Sciatic nerve (tissue), 2 donors: Measurements from ENCODE around the gene KIAA1217. TPM values are rescaled to one million over a fixed set of nuclear protein-coding genes. Genes with fewer than 3 reads are reported as not detected.

Source experiments
- ATAC-seq: fragments of 200-7000 bp; cut with Tn5 transposase; one replicate; pipeline ENCODE4 v1.9.1; 2020; ENCODE audit warnings: mild to moderate bottlenecking, moderate library complexity
- DNase-seq: peaks from one replicate; pipeline ENCODE4 v3.0.0-alpha.2; 2020; ENCODE audit warnings: low spot score
- intact Hi-C: fragments of 100-400 bp; cut with DNase I; formaldehyde crosslinking; loops from one replicate; pipeline ENCODE4 v1.14.2; 2022
- total RNA-seq: library from RNA; stranded (reverse); fragmentation: NEBNext Ultra II Directional; extraction: Animal tissue kit (Norgen Biotek cat#: 25700); gene quantifications from one replicate; pipeline ENCODE4 v1.2.1, GENCODE V29; 2021
- donor health status: DM: no; HTN: no; CAD: no.
- donor health status: DM: no; HTN: no; CAD: no.

Gene KIAA1217
- total RNA-seq, 1 donor from 2014 or later: 84.6 TPM

DNA sequence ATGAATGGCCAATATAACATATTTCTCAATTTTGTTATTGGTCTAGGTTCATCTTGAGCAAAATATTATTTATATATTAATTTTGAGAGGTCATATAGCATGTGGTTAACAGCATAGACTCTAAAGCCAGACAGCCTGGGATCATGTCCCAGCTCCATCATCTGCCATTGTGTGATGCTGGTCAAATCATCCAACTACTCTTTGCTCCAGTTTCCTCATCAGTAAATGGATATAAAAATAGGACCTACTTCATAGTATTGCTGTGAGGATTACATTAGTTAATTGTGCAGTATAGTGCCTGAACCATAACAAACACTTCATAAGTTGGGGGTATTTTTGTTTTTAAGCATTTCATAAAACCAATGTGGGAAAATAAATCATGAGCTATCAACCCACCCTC is 199.0 kb downstream of the KIAA1217 start:
- intact Hi-C loops: no loop called here
- no peak for ATAC-seq

DNA sequence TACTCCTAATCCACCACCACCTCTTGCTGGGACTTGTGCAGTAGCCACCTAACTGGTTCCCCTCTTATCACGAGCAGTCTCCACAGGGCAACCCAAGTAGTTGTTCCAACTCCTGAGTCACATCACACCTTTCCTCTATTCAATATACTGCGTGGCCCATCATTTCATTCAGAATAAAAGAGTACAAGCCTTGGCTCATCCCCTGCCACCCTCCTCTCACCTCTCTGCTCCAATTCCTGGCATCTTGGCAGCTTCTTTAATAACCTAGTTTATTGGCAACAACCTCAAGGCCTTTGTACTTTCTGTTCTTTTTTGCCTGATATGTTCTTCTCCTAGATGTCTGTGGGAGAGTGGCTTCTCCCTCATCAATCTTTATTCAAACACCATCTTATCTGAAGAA is 199.4 kb downstream of the KIAA1217 start:
- ATAC-seq (no peak), DNase-seq (no peak)
- intact Hi-C loops: no loop called here

More for the DNA sequence above, 199.0 kb downstream of the KIAA1217 start:
- DNase-seq: no peak

DNA sequence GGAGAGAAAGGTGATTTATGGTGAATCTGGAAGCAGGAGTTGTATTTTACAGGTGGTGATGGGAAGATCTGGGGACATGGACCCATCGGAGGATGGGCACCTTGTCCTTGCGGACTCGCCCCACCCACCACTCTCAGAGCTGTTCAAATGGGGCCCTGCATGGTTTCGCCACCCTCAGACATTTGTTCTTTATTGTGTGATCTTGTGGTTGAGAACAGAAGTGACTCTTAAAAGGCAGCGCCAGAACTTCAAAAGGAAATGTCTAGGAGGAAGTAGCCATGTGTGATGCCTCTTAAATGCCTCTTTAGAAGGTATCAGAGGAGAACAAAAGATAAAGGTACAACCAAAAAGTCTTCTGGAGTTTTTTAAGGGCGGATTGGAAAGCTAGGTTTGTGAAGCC is 205.7 kb downstream of the KIAA1217 start:
- ATAC-seq (no peak), DNase-seq (no peak)
- intact Hi-C loops: no loop called here

DNA sequence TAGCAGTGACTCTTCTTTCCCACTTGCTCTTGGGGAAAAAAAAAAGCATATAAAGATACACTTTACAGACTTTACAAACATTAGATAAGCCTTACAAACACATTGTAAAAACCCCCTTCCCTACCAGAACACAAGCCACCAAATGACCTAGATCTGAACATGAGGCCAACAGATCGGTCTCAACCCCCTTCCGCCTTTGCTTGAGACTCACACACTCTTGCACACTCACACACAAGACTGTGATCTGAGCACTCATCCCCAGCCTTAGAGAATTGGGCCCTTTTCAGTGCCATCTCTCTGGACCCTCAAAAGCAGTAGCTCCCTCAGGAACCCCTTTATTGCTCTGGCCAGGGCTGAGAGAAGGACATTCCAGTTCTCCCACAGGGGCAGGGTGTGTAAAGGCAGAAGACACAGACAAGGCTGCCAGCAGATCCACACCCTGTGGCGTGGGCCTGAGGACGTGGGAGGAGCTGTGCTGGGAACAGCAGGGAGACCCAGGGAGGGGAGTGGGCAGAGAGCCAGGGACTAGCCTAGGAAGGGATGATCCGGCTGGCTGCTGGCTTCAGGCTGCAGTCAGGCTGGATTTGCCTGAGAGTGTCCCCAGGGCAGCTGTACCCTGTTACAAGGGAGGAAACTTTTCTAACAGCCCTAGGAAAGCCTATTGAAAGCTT is 206.7 kb downstream of the KIAA1217 start:
- DNase-seq: peak; percentile 91
- intact Hi-C loops: no loop called here
- peak; percentile 96 for ATAC-seq

DNA sequence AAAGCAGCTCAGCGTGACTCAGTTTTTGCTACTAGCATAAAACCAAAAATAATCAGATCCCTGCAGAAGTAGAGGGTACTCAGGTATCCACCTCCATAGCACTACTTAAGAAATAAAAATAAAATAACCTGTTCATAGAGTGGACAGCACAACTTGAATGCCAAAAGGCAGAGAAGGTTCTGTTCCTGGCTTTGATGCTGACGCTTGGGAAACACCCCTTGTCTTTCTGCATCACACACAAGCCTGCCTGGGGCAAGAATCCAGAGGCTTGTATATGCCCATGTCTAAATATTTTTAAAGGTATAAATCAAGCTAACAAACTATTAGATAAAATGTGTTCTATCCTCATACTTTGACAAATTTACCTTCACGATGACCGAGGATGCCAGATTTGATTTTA is 207.3 kb downstream of the KIAA1217 start:
- peak; percentile 77 for ATAC-seq
- no peak for DNase-seq
- intact Hi-C loops: no loop called here

DNA sequence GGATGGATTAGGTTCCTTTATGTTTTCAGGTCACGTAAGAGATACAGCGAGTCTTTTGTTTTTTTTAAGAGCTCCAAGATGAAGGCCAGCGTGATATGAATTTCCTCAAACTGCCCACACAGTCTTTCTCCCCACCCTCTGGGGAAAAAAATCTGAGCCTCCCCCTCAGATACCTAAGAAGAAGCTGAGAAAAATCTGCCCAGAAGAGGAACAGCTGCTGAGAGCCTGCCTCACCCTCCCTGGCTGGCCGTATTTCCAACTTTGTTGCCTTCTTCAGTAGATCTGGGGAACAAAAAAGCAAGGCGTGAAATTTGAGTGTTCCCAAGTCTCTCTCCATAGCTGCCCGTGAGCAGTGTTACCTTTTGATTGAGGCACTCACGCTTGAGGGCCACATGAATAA is 208.1 kb downstream of the KIAA1217 start:
- intact Hi-C loops: no loop called here
- no peak for ATAC-seq
- no peak for DNase-seq

DNA sequence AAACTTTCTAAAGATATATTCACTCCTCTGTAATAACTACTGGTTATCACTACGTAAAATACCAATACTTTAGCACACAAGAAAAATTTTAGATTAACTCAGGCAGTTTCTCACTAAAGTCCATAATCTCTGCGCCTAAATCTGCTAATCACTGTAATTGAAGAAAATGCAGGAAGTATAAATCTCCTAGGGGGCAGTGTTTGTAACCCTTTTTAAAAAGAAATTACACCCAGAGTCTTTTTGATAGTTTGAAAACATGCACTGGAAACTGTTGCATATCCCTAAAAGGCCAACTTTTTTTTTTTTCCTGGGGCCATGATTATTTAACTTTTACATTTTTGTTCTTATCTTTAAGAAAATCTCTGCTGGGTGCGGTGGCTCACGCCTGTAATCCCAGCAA is 209.6 kb downstream of the KIAA1217 start:
- intact Hi-C loops: no loop called here
- ATAC-seq (no peak), DNase-seq (no peak)

DNA sequence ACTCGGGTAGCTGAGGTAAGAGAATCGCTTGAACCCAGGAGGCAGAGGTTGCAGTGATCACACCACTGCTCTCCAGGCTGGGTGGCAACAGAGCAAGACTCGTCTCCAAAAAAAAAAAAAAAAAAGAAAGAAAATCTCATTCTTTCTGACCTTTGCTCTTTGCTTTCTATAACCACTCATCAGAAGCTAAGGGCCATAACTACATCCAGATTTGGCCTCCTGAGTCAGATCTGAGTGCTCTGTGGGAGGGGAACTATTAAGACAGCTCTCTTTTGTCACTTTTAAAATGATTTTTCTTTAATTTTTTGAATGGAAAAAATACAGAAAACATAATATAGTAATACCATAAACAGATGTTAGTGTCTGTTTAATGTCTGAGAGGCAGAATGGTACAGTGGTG is 210.1 kb downstream of the KIAA1217 start:
- no peak for ATAC-seq
- intact Hi-C loops: no loop called here
- no peak for DNase-seq

DNA sequence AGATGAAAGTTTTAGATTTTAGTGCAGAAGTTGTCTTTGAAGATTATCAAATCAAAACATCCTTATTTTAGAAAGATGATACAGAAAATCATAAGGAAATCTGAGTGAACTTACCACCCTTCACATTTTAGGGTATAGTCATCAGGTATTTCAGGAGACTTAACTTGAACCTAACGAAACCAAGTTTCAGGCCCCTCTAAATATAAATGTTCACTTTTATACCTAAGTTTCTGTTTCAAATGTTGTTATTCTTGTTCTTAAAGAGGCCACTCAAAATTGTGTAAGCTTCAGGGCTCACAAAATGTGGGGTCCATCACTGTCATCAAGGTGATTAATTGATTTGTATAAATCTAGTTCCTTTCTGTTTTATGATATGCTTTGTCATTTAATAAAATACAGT is 216.2 kb downstream of the KIAA1217 start:
- DNase-seq: no peak
- intact Hi-C loops: no loop called here

DNA sequence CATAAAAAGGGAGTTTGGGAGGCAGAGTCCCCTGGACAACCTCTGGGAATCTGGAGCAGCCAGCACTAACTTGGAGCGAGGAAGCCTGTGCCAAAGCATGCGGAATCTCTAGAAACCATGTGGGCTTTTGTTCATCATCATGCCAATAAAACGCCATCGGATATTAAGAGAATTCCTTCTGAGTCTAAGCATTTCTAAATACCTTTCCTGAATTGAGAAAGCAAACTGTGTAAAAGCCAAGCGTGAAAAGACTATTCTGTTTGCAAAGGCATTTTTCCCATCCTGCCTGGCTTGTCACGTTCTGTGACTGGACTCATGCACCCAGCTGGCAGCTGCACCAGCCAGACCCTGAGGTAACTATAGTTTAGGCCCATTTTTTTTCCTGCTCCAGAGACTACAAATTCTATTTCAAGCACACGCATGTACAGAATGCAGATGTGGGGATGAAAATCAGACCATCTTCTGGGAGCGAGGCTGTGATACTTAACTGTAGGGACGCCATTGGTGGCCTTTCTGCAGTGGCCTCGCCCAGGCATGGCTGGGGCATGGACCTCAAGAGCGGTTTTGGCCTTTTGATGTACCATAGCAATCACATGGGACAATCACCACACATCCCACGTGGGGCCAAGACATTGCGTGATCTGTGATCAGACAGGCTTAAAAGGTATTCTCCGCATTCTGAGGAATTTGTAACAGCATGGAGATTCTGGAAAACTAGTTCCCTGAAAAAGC is 218.9 kb downstream of the KIAA1217 start:
- intact Hi-C loops: no loop called here
- no peak for ATAC-seq

More for the DNA sequence above, 216.2 kb downstream of the KIAA1217 start:
- ATAC-seq: no peak

DNA sequence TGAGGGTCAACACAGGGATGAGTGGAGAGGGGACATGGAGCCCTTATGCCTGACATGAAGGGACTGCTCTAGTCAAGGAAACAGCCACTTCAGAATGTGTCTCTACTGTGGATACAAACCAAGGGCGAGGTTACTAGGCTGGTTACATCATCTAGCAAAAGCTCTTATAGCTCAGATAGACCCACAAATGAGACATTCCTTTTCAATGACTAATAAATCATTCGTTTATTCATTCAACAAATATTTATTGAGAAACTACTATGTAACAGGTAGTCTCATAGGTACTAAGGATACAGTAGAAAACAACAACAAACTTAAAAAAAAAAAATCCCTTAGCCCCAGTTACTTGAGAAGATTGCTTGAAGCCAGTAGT is 219.5 kb downstream of the KIAA1217 start:
- no peak for ATAC-seq
- intact Hi-C loops: no loop called here
- no peak for DNase-seq

More for the DNA sequence above, 218.9 kb downstream of the KIAA1217 start:
- DNase-seq: no peak

DNA sequence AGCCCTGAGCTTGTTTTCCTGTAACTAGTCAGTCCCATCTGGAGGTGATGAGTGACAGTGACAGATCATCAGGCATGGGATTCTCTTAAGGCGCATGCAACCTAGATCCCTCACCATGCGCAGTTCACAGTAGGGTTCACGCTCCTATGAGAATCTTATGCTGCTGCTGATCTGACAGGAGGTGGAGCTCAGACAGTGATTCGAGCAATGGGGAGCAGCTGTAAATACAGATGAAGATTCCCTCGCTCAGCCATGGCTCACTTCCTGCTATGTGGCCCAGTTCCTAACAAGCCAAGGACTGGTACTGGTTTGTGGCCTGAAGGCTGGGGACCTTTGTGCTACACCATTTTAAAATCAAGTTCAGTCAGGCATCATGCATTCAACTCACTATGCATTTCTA is 221.7 kb downstream of the KIAA1217 start:
- no peak for DNase-seq
- no peak for ATAC-seq
- intact Hi-C loops: no loop called here

DNA sequence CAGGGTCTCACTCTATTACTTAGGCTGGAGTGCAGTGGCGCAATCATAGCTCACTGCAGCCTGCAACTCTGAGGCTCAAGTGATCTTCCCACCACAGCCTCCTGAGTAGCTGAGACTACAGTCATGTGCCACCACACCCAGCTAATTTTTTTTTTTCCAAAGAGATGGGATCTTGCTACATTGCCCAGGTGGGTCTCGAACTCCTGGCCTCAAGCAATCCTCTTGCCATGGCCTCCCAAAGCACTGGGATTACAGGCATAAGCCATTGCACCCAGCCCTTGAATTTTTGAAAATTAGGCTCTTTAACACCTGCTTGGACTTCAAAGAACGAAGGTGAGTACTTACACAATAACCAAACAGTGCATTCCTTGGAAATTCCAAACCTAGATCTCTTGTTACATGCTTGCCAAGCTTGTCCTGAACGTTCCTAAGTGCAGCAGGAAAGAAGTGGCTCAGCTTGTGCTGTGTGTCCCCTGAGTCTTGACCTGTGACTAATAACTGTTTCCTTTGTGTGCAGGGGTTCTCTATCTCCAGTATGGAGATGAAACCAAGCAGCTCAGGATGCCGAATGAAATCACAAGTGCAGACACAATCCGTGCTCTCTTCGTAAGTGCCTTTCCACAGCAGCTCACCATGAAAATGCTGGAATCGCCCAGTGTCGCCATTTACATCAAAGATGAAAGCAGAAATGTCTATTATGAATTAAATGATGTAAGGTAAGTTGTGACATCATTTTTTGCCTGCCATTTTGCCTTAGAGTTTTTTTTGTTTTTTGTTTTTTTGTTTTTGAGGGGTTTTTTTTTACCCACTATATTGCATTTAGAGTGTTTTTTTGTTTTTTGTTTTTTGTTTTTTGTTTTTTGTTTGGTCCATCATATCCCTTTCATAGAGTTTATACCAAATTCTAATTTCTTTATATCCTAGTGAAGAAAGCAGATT is 223.8 kb downstream of the KIAA1217 start:
- ATAC-seq (no peak), DNase-seq (no peak)
- intact Hi-C loops: no loop called here

DNA sequence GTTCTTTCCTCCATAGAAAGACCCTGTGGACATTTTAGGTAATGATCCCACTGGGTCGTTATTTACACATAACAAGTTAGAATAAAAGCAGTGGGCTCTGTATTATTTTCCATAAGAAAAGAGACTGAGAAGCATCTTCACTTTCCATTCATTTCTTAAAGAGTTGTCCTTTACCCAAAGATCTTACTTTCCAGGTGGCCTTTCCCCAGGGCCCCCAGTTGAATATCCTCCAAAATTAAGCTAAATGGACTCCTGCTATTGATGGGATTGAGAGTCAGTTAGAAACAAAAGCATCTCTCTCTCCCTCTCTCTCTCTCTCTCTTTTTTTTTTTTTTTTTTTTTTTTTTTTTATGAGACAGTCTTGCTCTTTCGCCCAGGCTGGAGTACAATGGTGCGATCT is 224.8 kb downstream of the KIAA1217 start:
- no peak for ATAC-seq
- intact Hi-C loops: no loop called here
- DNase-seq: no peak

DNA sequence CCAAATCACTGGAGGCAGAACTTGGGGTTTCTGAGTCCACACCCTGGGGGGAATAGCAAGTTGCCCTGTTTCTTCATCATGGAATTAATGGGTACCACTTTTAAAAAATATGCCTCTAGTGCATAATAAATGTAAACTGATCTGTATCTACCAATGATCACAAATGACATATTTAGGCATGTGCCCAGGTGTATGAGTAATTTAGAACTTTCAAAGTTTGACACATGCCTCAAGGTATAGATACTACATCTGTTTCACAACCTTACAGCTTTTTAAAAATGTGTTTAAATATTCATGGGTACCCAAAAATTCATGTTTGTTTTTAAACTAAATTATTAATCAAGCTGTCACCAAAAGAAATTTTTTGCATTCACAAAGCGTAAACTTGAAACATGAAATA is 226.0 kb downstream of the KIAA1217 start:
- intact Hi-C loops: no loop called here
- DNase-seq (no peak), ATAC-seq (no peak)

DNA sequence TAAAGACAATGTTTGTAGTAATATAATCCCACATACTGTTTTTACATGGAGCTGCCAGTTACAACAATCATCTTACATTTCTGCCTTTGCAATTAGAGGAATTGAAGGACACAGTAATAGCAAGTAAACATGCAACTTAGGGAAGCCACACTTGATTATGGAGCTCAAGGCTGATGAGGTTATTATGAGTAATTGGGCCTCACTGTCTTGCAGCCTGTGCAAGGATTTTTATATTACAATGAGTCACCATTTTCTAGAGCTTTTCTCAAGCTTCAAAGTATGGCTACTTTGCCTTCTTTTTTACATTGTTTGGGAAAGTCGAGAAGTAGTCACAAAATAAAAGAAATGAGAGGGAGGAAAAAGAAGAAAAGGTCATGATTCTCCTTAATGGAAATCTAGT is 226.4 kb downstream of the KIAA1217 start:
- intact Hi-C loops: no loop called here

DNA sequence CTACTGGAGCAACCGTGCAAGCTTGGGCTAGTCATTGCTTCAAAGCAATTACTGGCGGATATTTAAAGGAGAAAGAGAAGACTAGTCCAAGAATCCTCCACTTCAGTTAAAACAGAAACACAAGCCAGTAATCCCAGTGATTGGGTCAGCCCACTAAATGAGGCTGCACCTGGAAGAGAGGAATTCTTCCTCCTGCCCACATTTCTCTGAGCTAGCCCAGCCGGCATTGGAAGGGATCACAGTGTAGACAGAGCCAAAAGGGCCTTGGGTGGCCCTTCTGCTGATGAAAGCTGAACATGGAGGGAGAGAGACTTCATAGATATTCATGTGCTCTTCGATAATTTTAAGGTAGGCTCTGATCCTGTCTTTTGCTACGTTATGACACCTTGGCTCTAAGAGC is 228.4 kb downstream of the KIAA1217 start:
- DNase-seq: no peak
- ATAC-seq: no peak
- intact Hi-C loops: no loop called here

More for the DNA sequence above, 226.4 kb downstream of the KIAA1217 start:
- DNase-seq (no peak), ATAC-seq (no peak)

DNA sequence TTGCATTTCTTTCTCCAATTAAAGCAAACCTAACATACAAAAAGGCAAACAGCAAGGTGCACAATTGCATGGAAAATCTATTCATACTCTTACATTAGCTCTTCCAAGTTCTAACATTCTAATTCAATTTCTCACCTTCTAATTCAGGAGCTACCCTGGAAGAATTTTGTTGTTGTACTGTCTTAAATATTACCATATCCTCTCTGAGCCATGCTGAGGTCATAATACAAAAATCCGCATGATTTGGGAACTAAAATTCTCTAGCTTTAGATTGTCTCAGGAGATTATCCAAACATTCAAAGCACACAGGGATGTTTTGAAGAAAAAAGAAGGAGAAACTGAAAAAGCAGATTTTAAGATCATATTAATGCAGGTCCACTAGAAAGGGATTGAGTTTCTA is 229.9 kb downstream of the KIAA1217 start:
- DNase-seq (no peak), ATAC-seq (no peak)
- intact Hi-C loops: no loop called here

DNA sequence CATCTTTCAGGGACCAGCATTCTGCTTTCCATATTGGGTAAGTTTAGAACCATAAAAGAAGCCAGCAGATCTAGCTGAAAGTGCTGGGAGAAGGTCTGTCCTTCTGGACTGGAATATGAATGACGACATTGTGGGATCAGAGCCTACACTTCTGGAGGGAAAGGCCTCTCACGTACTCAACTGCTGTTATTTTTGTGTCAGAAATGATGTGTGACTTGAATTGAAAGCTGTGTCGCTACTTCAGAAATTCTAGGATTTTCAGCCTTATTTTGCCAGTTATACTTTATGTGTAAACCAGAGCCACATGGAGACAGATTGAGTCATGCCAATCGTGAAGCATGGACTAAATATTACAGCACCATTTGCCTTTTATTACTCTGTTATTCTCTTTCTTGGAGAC is 231.0 kb downstream of the KIAA1217 start:
- DNase-seq (no peak), ATAC-seq (no peak)
- intact Hi-C loops: no loop called here
